Stimulated activated naive CD4-positive, alpha-beta T cell treated with Interleukin-2 at 50 U/mL for 16 hours (primary cell): Measurements from ENCODE around the gene PLEKHA5.
"Not testable (repeated sequence)": the region's sequence is repeated elsewhere in the genome, so short reads cannot be mapped to it uniquely, and the experiment has no call there.

Experiments
- DNase-seq: peaks from one replicate; lab custom pipeline; 2025; lab: John Stamatoyannopoulos, UW

PLEKHA5 gene

DNA sequence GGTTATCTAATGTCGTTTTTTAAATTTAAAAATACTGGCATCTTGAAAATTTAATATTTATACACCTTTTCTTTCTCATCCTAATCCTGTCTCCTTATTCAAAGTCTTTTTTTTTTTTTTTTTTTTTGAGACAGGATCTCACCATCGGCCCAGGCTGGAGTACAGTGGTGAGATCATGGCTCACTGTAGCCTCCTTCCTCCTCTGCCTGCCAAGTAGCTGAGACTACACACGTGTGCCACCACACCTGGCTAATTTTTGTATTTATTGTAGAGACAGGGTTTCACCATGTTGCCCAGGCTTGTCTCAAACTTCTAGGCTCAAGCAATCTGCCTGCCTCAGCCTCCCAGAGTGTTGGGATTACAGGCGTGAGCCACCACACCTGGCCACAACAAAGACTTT lies 221.3 kb downstream of the PLEKHA5 start:
- not testable (repeated sequence) for DNase-seq

DNA sequence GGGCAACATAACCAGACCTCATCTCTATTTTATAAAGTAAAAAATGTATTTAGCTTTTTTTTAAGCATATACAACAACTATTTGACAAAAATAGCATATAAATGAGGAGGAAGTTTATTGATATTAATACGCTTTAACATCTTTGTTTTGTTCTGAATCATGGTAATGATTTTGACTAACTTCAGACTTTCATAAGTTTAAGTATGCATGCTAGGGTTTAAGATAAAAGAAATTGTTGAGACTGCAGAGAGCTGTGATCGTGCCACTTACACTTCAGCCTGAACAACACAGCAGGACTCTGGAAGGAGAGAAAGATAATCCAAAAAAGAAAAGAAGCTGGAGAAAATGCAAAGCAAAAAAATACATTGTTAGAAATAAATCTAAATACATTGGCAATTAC lies 221.8 kb downstream of the PLEKHA5 start:
- no peak for DNase-seq

DNA sequence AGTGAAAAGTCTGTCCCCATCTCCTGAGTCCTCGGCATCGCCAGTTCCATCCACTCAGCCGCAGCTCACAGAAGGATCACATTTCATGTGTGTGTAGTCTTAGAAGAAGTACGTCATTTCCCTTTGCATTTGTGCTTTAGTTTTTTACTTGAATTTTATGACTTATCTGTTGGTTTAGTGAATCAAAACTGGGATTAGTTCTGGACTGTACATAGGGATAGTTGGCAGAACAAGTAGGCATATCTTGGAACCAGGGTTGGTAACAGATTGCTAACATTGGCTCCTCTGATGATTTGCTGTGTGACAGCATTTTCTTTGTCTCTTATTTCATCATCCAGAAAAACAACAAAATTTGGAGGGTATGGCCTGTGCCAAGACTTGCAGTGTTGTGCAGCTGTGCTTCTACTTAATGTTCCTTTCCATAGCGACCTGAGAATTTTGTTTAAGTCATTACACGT lies 240.2 kb downstream of the PLEKHA5 start:
- no peak for DNase-seq

DNA sequence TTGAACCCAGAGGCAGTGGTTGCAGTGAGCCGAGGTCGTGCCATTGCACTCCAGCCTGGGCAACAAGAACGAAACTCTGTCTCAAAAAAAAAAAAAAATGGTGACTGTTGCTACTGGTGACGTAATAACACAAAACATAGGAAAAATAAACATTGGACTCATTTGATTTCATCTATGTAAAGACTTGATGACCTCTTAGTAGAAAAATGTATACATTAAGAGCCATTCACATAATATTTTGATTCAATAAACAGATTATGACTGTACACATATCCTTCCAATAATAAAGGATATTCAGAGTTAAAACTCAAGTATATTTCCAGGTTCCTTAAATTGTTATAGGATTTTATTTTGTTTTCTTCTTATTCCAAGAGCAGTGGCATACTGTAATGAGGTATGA lies 244.1 kb downstream of the PLEKHA5 start:
- no peak for DNase-seq

DNA sequence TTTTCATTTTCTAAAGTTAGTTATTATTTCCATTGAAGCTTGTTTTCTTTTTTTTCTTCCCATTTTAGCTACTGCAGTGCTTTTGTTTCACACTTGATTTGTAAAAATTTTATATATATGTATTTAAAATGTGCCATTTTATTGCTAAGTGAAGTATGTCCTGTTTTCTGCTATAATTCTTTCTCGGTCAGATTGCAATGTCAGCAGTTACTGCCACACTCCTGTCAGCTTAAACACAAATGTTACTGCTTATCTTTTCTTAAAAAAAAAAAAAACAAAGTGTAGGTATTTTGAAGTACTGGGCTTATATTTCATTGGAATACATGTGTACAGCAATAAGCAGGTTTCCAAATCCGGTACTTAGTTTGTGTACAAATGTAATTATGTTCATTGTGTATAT lies 246.4 kb downstream of the PLEKHA5 start:
- no peak for DNase-seq

DNA sequence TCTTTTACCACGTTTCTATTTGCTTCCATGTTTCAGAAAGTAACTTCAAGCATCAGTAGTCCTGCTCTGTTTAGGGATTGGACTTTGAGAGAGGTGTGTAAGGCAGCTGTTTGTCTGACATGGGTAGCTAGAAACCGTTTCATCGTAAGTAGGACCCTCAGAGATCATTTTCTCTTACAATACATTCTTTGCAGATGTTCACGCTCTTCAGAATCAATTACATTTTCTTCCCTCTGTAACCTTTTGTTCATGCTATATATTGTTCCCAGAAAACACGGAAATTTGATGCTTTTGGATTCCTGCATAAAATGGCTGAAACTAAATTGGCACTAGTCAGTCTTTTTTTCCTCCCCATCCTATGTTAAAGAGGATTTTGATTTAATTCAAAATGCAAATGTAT lies 247.2 kb downstream of the PLEKHA5 start:
- DNase-seq, result no peak

DNA sequence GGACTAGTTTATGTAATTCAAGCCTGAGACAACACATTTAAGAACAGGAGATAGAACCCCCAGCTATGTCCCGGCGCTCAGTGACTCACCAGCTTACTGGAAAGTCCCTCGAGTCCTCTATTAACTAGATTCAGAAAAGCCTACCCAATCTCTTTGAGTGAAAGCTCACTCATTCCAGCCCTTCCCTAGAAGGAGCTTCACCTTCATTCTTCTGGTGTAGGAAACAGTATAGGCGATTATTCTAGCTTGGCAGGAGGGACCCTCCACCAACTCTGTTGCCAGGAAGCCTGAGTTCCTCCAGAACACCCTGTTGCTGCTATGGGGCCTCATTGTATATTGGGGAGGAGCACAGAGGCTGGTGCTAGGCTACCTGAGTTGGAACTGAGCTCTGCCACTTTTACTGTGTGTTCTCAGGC lies 252.6 kb downstream of the PLEKHA5 start:
- peak; percentile 28 for DNase-seq

DNA sequence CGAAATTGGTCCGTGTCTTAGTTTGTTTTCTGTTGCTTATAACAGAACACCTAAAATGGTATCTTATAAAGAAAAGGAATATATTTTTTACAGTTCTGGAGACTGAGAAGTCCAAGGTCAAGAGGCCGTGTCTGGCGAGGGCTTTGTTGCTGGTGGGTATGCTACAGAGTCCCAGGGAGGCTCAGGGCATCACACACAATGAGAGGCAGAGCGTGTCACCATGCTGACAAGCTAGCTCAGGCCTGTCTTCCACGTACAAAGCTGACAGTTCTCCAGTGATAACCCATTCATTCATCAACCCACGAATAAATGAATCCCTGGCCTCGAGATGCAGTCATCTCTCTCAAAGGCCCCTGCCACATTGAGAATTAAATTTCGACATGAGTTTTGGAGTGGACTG lies 253.0 kb downstream of the PLEKHA5 start:
- DNase-seq, result no peak

DNA sequence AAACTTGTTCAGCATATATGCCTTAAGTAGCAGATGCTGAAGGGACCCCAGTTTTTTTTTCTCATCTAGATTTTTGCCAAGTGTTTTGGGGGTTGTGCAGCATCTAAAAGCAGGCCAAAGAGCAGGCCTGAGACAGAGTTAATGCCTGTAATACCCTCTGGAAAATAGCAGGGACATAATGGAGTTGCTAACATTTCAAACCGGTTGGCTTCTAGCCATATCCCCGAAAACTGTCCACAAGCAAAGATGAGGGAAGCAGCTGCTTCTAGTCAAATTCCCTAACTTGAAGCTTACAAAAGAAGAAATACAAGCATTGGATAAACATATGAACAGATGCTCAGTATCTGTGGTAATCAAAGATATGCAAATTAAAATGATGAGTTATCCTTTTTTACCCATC lies 257.6 kb downstream of the PLEKHA5 start:
- DNase-seq, result no peak

DNA sequence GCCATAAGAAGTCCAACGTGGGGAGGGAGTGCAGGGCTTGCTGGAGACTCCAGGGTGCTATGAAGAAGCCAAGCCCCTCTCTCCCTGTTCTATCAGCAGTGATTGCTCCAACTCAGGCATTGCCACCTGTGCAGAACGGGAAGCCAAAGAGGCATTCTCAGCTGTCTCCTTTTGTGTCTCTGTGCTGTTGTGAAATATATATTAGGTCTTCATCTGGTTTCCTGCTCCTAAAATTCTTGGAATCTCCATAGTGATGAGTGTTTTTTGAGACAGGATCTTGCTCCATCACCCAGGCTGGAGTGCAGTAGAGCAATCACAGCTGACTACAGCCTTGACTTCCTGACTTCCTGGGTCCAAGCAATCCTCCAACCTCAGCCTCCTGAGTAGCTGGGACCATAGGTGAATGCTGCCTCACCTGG lies 258.6 kb downstream of the PLEKHA5 start:
- DNase-seq, result no peak

DNA sequence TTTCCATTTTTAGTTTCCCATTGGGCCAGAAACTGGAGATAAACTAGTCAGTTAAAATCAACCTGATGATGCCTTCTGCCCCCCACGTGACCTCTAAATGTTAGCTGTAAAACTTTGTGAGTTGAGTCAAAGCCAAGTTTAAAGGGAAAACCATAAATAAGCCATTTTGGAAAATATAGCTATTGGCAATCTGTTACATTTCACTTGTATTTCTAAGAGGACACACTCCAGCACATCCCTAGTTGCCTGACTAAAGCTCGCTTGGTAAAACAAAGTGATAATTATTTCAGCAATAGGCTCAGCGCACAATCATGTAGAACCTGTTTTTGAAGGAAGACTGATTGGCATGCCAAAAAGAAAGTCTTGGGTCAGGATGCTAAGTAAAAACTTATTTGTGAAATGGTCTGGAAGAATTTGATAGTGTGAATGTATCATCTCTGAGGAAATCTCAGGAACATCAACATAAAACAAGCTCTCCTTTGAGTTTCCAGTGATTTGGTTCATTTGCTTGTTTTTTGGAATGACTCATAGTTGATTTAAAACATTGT lies 260.6 kb downstream of the PLEKHA5 start:
- no peak for DNase-seq

DNA sequence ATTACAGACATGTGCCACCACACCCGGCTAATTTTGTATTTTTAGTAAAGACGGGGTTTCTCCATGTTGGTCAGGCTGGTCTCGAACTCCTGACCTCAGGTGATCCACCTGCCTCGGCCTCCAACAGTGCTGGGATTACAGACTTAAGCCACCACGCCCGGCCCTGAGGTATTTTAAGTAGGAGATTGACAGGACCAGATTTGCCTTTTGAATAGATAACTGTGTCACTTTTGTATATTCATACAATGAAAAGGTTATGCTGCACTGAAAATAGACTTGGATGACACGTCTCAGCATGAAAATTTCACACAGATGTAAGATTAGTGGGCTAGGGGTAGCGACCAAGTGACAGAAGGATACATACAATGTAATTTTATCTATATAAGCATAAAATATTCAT lies 263.1 kb downstream of the PLEKHA5 start:
- DNase-seq, result not testable (repeated sequence)

DNA sequence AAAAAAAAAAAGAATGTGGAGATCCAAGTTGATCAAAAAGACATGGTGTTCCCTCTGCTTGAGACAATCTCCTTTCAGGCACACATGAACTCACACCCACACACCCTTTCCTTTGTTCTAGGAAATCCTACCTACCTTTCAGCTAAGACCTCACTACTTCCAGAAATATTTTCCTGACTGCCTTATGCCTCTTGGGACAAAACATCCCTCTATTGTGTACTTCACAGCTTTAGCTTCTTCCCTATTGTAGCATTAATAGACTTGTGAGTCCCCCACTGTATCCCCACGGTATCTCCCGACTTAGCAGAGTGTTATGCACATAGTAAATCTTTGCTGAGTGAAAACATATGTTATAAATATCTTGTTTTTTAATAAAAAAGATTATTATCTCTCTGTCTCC lies 264.9 kb downstream of the PLEKHA5 start:
- DNase-seq, result no peak

DNA sequence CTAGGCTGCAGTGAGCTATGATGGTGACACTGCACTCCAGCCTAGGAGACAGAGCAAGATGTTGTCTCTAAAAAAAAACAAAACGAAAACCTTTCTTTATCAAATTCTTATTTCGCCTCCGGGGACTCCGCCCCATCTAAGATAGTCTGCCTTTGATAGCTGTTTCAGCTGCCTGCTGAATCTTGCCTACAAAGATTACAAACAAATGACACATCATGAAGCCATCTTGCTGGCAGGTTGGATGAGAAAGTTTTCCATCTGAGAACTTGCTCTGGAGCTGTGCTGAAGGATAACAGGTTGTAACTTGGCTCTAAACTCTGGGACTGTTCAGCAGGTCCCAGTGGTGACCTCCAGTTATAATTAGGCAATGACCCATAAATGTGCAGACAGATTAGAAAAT lies 268.0 kb downstream of the PLEKHA5 start:
- no peak for DNase-seq

DNA sequence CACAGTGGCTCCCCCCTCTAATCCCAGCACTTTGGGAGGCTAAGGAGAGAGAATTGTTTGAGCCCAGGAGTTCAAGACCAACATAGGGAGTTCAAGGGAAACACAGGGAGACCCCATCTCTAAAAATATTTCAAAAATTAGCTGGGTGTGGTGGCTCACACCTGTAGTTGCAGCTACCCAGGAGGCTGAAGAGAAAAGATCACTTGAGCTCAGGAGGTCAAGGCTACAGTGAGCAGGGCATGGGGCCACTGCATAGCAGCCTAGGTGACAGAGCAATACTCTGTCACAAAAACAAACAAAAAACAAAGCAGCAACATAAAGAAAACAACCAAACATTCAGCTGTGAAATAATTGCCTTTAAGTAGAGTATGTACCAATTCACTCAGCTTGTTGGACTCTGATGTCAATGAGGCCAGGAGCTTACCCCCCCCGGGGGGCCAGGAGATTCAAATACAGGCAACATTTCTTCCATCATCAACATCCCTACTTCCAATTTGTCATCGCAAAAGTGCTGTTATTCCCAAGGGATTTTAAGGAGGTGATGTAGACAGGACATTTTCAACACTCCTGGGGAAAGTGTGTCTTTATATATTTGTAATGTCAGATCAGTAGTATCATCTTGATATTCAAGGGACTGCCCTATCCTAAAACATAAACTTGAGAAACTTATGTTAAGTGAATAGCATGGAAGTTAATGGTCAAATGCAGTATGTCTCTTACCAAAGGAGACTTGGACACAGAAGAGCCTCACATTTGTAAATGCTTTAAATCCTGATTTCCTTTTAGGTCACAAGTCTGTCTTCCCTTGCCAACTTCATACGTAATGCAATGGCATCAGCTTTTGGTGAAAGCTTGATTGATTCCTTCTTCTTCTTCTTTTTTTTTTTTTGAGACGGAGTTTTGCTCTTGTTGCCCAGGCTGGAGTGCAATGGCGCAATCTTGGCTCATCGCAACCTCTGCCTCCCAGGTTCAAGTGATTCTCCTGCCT lies 269.1 kb downstream of the PLEKHA5 start:
- DNase-seq, result no peak

DNA sequence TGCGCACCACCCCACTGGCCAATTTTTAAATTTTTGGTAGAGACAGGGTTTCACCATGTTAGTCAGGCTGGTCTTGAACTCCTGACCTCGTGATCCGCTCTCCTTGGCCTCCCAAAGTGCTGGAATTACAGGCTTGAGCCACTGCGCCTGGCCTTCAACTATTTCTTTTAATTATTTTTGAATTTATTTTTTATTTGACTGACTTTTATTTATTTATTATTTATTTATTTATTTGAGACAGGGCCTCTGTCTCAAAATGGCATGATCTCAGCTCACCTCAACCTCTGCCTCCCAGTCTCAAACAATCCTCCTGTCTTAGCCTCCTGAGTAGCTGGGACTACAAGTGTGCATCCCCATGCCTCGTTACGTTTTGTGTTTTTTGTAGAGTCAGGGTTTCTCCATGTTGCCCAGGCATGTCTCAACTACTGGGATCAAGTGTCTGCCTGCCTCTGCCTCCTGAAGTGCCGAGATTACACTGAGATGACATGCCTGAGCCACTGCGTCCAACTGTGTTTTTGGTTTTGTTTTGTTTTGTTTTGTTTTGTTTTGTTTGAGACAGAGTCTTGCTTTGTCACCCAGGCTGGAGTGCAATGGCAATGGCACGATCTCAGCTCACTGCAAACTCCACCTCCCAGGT lies 271.2 kb downstream of the PLEKHA5 start:
- DNase-seq, result not testable (repeated sequence)

DNA sequence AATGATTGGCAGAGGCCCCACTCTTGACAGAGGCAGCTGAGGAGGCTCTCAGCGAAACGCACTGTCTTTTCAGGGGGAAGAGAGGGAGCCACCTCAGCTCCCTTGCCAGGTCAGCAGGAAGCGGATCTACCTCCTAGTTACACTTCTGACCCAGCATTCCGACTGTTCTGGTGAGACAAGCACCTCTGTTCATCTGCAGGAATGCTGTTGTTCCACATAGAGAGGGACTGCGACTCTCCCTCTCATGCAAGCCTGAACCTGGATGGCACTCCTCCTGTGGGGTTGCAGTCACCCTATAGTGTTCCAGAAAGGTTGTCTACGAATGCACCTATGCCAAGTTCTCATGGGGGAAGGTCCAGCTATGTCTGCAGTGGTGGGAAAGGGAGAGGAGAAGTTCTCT lies 272.7 kb downstream of the PLEKHA5 start:
- DNase-seq, result no peak

DNA sequence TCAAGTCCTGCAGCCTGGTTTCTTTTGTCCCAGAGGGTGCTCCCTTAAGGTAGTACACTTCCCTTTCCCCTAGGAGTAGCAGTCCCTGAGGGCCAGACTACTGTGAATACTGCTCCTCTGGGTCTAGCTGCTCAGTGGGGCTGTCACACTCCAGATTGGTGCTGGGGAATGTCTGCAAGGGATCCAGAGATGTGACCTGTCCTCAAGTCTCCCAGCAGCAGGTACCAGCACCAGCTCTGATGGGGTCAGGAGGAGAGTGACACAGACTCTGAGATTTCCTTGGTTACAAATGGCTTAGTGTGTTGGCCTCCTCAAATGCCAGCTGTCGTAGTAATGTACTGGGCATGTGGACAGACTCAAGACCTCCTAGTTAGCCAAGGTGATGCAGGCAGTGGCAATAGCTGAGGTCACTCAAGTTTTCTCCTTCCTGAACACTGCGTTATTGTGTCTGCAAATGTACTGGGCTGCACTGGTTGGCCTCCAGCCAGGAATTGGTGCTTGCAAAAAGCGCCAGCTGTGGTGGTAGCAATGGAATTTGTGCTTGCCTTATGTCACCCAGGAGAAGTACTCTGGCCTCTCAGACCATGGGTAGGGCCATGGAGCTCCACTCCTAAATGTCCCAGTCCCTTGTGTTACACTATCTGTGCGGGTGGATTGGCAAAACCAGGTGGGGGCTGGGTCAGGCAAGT lies 273.4 kb downstream of the PLEKHA5 start:
- no peak for DNase-seq

DNA sequence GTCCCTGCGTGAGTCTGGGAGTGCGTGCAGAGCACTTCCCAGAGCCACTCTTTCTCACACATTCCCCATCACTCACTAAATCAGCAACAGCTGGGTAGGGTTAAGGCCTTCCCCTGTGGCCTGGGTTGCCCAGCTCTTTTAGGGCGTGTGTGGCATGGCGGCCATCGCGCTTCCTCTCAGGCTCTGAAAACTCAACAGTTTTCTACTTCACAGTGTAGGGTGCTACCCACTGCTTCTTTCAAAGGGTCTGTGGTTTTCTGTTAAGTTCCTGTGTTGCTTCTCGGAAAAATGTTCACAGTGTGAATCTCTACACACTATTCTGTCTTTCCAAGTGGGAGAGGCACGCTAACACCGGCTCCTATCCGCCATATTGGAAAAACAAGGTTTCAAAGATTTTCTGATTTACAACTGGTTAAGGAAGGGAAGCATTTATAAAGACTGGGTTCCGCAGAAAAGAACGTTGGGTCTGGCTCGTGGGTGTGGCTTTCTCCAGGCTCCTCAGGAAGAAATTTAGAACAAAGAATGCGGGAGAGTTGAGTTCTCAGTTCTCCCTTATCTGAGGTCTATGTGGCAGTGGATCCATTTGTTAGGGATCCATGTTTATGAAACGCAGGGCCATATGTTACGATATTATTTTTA lies 274.8 kb downstream of the PLEKHA5 start:
- DNase-seq, result no peak

DNA sequence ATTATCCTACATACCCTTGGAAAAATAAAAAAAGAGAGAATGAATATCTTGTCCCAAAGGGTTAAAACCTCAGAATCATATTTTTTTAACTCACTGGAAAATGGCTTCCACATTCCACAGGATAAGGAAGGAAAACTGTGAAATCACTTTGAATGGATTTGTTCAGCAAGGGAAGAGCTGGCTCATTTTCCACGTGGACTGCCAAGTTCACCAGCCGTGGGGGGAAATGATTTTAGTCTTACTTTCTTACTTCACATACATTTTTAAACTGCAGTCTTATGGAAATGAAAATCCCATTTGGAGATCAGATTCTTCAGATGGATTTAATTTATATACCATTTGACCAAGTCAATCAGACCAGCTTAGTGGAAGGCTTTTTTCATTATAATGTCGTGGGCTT lies 279.8 kb downstream of the PLEKHA5 start:
- no peak for DNase-seq

DNA sequence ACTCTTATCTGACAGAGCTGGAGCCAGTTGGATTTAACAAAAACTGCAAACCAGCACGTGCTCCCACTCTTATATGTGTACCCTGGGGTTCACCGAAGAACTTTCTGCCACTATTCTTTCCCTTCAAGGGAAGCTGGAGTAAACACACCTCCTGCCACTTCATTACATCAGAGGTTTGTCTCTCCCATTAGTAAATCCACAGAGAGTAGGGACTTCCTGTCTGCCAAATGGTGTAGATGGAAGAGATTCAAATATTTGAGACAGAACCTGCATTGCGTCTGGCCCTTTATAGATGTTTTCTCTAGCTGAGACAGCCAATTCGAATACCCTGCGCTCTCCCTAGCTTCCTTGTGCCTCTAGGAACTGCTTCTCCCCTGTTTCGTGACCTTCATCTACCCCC lies 280.7 kb downstream of the PLEKHA5 start:
- DNase-seq, result no peak

DNA sequence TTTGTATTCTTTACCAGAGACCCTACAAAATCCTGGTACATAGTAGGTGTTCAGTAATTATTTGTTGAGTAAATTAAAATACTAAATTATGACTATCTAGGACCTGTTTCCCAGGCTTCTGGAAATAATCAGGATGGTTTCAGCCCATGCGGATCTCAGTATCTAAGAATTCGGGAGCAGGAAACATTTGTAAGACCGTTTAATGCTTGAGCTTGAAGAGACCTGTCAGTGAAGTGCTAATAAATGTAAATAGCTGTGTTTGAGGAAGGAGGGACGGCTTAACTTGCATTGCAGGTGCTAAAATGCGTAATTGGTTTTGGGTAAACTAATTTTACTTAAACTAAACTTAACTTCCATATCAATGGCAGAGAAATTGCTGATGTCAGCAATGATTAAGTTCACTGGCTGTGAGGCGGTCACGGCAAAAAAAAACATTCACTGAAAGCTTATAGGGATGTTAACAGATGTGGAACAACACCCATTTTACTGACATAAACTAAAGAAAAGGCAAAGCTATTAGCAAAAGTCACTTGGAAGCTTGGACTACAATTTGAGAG lies 281.2 kb downstream of the PLEKHA5 start:
- DNase-seq, result no peak
